Jurkat, Clone E6-1 (cell line): ENCODE results near the gene SLC6A3.
"Not testable (repeated sequence)": the region's sequence is repeated elsewhere in the genome, so short reads cannot be mapped to it uniquely, and the experiment has no call there.

Experiments used
- DNase-seq: peaks from one replicate; pipeline ENCODE4 v3.0.0-alpha.2; 2011; ENCODE audit warnings: low read depth, low spot score
- H3K4me3 ChIP-seq: 2 replicates; pipeline ENCODE4 v1.5.1; 2011; ENCODE audit warnings: mild to moderate bottlenecking, low read length, control low read depth, moderate library complexity

Gene SLC6A3

GRCh38 chr5:1429496-1429895 lies 15.7 kb downstream of the SLC6A3 start:
- no peak overlapping the region for H3K4me3 ChIP-seq
- no peak for DNase-seq

GRCh38 chr5:1429066-1429465 lies 16.2 kb downstream of the SLC6A3 start:
- no peak for DNase-seq
- H3K4me3 ChIP-seq: no peak overlapping the region

GRCh38 chr5:1428107-1428506 lies 17.1 kb downstream of the SLC6A3 start:
- no peak for DNase-seq
- no peak overlapping the region for H3K4me3 ChIP-seq

GRCh38 chr5:1424716-1425115 lies 20.5 kb downstream of the SLC6A3 start:
- no peak overlapping the region for H3K4me3 ChIP-seq
- DNase-seq: no peak

- H3K4me3 ChIP-seq: no peak overlapping the region
- DNase-seq: no peak
These were observed 21.2 kb downstream of the SLC6A3 start for GRCh38 chr5:1423901-1424603.

GRCh38 chr5:1422522-1422921 lies 22.7 kb downstream of the SLC6A3 start:
- not testable (repeated sequence) for DNase-seq, H3K4me3 ChIP-seq

- DNase-seq: no peak
- no peak overlapping the region for H3K4me3 ChIP-seq
These were observed 23.5 kb downstream of the SLC6A3 start for GRCh38 chr5:1421521-1422341.

- no peak overlapping the region for H3K4me3 ChIP-seq
- no peak for DNase-seq
These were observed 24.7 kb downstream of the SLC6A3 start for GRCh38 chr5:1420211-1421195.

- DNase-seq: no peak
- no peak overlapping the region for H3K4me3 ChIP-seq
These were observed 25.6 kb downstream of the SLC6A3 start for GRCh38 chr5:1419476-1420210.

- no peak overlapping the region for H3K4me3 ChIP-seq
These were observed 26.3 kb downstream of the SLC6A3 start for GRCh38 chr5:1418921-1419280.

GRCh38 chr5:1418238-1418920 lies 26.9 kb downstream of the SLC6A3 start:
- H3K4me3 ChIP-seq: no peak overlapping the region
- no peak for DNase-seq

More at GRCh38 chr5:1418921-1419280, 26.3 kb downstream of the SLC6A3 start:
- DNase-seq: no peak

- H3K4me3 ChIP-seq: no peak overlapping the region
These were observed 27.5 kb downstream of the SLC6A3 start for GRCh38 chr5:1417586-1418225.

GRCh38 chr5:1416856-1417469 lies 28.3 kb downstream of the SLC6A3 start:
- H3K4me3 ChIP-seq: no peak overlapping the region
- no peak for DNase-seq

More at GRCh38 chr5:1417586-1418225, 27.5 kb downstream of the SLC6A3 start:
- DNase-seq: no peak

GRCh38 chr5:1415626-1416360 lies 29.4 kb downstream of the SLC6A3 start:
- no peak overlapping the region for H3K4me3 ChIP-seq
- DNase-seq: no peak

GRCh38 chr5:1415059-1415425 lies 30.2 kb downstream of the SLC6A3 start:
- DNase-seq: no peak
- H3K4me3 ChIP-seq: no peak overlapping the region

- H3K4me3 ChIP-seq: no peak overlapping the region
- DNase-seq: no peak
These were observed 30.8 kb downstream of the SLC6A3 start for GRCh38 chr5:1414311-1415058.
